ENCODE data around the gene NAA16. TPM values are rescaled to one million over a fixed set of nuclear protein-coding genes. Genes with fewer than 3 reads are reported as not detected.

NAA16 gene
- total and polyA plus RNA-seq, 2 of the 4 experiments (the other 2 are of a cell fraction), result 6.6 to 8.8 TPM

DNA sequence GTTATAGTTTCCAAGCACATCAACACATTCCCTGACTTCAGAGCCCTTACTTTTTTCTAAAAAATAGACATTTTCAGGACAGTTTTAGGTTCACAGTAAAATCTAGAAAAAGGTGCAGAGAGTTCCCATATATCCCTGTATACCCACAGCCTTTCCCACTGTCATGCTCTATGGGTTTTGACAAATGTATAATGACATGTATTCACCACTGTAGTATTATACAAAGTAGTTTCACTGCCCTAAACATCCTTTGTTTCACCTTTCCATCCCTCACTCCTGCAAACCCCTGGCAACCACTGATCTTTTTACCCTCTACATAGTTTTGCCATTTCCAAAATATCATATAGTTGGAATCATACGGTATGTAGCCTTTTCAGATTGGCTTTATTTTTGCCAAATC lies 15.6 kb downstream of the NAA16 start:
- Histone ChIP-seq H3K4ac (ENCODE audit: low read depth, low read length) (no peak overlapping the region), H3K56ac (ENCODE audit: extremely low read depth, insufficient read depth, low read length) (no peak overlapping the region)
- dilution Hi-C loops (cut with HindIII; ENCODE audit: low sequenced_read_pairs, unreplicated experiment), result no loop called here

More for the DNA sequence above, 15.6 kb downstream of the NAA16 start:
- DNase-seq, result no peak
- H3K4me3 ChIP-seq (ENCODE audit: insufficient read depth, low read depth, low read length), result no peak overlapping the region
- H4K91ac ChIP-seq (ENCODE audit: insufficient read depth, low read depth, low read length), result no peak overlapping the region
- H3K79me1 ChIP-seq (ENCODE audit: low read depth in 1 of 2, low read length in 2 of 2), result peaks cover 22 to 27% of the 10 kb centered on the region in 2 experiments
- no peaks in the 10 kb centered on the region for H3K27me3 ChIP-seq (ENCODE audit: control insufficient read depth, insufficient read depth, low read length)
- no peak overlapping the region for H3K23ac ChIP-seq (ENCODE audit: low read depth, low read length)
- no peaks in the 10 kb centered on the region for H3K4me1 ChIP-seq (ENCODE audit: control insufficient read depth, insufficient read depth, low read length)
- peaks cover 13% of the 10 kb centered on the region for H3K36me3 ChIP-seq (ENCODE audit: control insufficient read depth, insufficient read depth, low read length)
- no peak overlapping the region for H2AFZ ChIP-seq (replicated peaks; ENCODE audit: low read length, poor library complexity)
- ATAC-seq (ENCODE audit: low read depth), result no peak
- no TSS peak for BruUV-seq (replicated peaks)
- no CpG with 5 or more reads among the region's 1 CpG for WGBS, 2 experiments (ENCODE audit: extremely low coverage in 2 of 2, insufficient read length in 1 of 2)
- H3K9me1 ChIP-seq (ENCODE audit: insufficient read depth, low read length), result peaks cover 3% of the 10 kb centered on the region
- no peaks in the 10 kb centered on the region for H4K20me1 ChIP-seq (ENCODE audit: insufficient read depth, low read length)
- no peak for TF ChIP-seq NFE2L2 (IDR thresholded peaks at IDR 0.05; ENCODE audit: low read depth, low read length)
- TF ChIP-seq SMC3 (IDR thresholded peaks at IDR 0.05; ENCODE audit: low read depth, low read length), result no peak
- TF ChIP-seq, protein P1, sequence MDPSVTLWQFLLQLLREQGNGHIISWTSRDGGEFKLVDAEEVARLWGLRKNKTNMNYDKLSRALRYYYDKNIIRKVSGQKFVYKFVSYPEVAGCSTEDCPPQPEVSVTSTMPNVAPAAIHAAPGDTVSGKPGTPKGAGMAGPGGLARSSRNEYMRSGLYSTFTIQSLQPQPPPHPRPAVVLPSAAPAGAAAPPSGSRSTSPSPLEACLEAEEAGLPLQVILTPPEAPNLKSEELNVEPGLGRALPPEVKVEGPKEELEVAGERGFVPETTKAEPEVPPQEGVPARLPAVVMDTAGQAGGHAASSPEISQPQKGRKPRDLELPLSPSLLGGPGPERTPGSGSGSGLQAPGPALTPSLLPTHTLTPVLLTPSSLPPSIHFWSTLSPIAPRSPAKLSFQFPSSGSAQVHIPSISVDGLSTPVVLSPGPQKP (IDR thresholded peaks at IDR 0.05; ENCODE audit: borderline replicate concordance, low read depth, low read length), result no peak
- no peak for TF ChIP-seq POLR2A (IDR thresholded peaks at IDR 0.05; ENCODE audit: low read depth, low read length)
- no peak for TF ChIP-seq MAFK (IDR thresholded peaks at IDR 0.05; ENCODE audit: low read depth, low read length)
- no peak for TF ChIP-seq CHD1 (IDR thresholded peaks at IDR 0.05; ENCODE audit: low read depth, low read length)
- TF ChIP-seq FOS (IDR thresholded peaks at IDR 0.05; ENCODE audit: low read depth, low read length), result no peak
- no peak for TF ChIP-seq RCOR1 (IDR thresholded peaks at IDR 0.05; ENCODE audit: insufficient replicate concordance, low read length)
- no peak overlapping the region for H2AK5ac ChIP-seq (ENCODE audit: low read depth, low read length)
- POLR2A ChIA-PET (ENCODE audit: unreplicated experiment), result no interaction called here
- H3K9me3 ChIP-seq (ENCODE audit: control insufficient read depth, insufficient read depth, low read length), result no peaks in the 10 kb centered on the region
- H3K18ac ChIP-seq (ENCODE audit: low read depth, low read length), result no peak overlapping the region
- no peak overlapping the region for H4K5ac ChIP-seq (ENCODE audit: low read depth, low read length)
- no peak overlapping the region for H4K8ac ChIP-seq (ENCODE audit: low read depth in 2 of 2, low read length in 2 of 2)
- H3K9ac ChIP-seq (ENCODE audit: low read depth, low read length), result no peak overlapping the region
- no peak overlapping the region for H3K4me2 ChIP-seq (ENCODE audit: low read depth, low read length)
- no peak overlapping the region for H2BK15ac ChIP-seq (ENCODE audit: low read depth, low read length)
- in situ Hi-C loops (cut with MboI; ENCODE audit: low sequenced_read_pairs), result no loop called here
- CTCF ChIA-PET, result no interaction called here
- H3K27ac ChIP-seq (ENCODE audit: insufficient read depth, low read length), result no peak overlapping the region
- intact Hi-C loops (cut with micrococcal nuclease), result no loop called here
- no peak overlapping the region for H2AK9ac ChIP-seq (replicated peaks; ENCODE audit: low read depth, low read length, poor library complexity)
- H2BK20ac ChIP-seq (ENCODE audit: low read depth, low read length), result no peak overlapping the region
- H3K14ac ChIP-seq (replicated peaks; ENCODE audit: low read depth, low read length), result no peak overlapping the region
- H2BK120ac ChIP-seq (ENCODE audit: low read depth, low read length), result no peak overlapping the region
- no peak overlapping the region for H2BK5ac ChIP-seq (ENCODE audit: low read depth, low read length, poor library complexity, severe bottlenecking)

All from IMR-90 (cell line).